ENCODE data around the gene CAPN5. TPM values are rescaled to one million over a fixed set of nuclear protein-coding genes. Genes with fewer than 3 reads are reported as not detected.

Gene CAPN5
- total RNA-seq, 2 donors from 2014 or later: 2.6 to 4.0 TPM

DNA sequence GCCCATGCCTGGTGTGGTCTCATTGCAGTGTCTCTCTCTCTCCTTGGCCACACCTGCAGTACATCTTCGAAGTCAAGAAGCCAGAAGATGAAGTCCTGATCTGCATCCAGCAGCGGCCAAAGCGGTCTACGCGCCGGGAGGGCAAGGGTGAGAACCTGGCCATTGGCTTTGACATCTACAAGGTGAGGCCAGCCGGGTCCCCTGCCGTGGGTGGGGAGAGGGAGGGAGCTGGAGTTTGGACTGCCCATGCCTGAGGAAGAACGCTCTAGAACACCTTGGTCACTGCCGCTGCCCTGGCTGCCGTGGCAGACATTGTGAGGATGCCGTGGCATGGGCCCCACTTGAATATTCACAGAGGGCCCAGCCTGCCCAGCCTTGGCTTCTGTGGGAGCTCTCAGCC is 52.2 kb downstream of the CAPN5 start:
- no peak overlapping the region for H3K4me3 ChIP-seq
- H3K4me1 ChIP-seq: no peaks in the 10 kb centered on the region
- no peaks in the 10 kb centered on the region for H3K9me3 ChIP-seq
- no peak for DNase-seq (ENCODE audit: low spot score)
- H3K27me3 ChIP-seq: no peaks in the 10 kb centered on the region
- no peak overlapping the region for H3K27ac ChIP-seq
- no peaks in the 10 kb centered on the region for H3K36me3 ChIP-seq
- TF ChIP-seq CTCF (IDR thresholded peaks at IDR 0.05): no peak

GRCh38 chr11:77119531-77119936 is 52.8 kb downstream of the CAPN5 start:
- Histone ChIP-seq H3K27me3 (no peaks in the 10 kb centered on the region), H3K27ac (no peak overlapping the region), H3K4me3 (no peak overlapping the region), H3K9me3 (no peaks in the 10 kb centered on the region), H3K4me1 (no peaks in the 10 kb centered on the region), H3K36me3 (no peaks in the 10 kb centered on the region)
- no peak for TF ChIP-seq CTCF (IDR thresholded peaks at IDR 0.05)
- DNase-seq (ENCODE audit: low spot score): no peak

- no peaks in the 10 kb centered on the region for H3K4me1 ChIP-seq
- TF ChIP-seq CTCF (IDR thresholded peaks at IDR 0.05): no peak
- DNase-seq (ENCODE audit: low spot score): no peak
- no peaks in the 10 kb centered on the region for H3K9me3 ChIP-seq
- no peaks in the 10 kb centered on the region for H3K36me3 ChIP-seq
- H3K4me3 ChIP-seq: no peak overlapping the region
- H3K27me3 ChIP-seq: no peaks in the 10 kb centered on the region
- H3K27ac ChIP-seq: no peak overlapping the region
These were observed 53.8 kb downstream of the CAPN5 start for GRCh38 chr11:77120571-77120970.

DNA sequence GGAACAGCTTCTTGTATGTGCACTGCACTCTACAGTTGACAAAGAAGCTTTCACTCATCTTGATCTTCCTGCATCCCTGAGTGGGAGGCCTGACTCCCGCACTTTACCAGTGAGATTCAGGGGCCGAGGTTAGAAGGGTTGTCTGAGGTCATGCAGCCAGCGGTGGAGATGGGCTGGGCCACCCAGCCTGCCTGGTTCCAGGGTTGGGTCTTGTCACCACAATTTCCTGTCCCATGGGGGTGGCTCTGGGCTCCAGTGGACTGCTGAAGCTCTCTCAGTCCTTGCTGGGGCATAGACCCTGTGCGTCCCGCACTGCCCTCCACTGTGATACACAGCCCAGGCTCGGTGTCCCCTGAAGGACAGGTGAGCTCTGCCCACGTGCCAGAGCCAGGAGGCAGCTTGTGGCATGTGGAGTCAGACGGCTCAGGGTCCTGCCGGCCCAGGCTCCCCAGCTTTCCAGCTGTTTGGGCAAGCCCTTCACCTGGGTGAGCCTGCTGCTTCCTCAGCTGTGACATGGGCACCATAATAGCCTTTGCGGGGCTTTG is 54.4 kb downstream of the CAPN5 start:
- no peak for DNase-seq (ENCODE audit: low spot score)
- no peaks in the 10 kb centered on the region for H3K27me3 ChIP-seq
- H3K9me3 ChIP-seq: no peaks in the 10 kb centered on the region
- no peak for TF ChIP-seq CTCF (IDR thresholded peaks at IDR 0.05)
- no peak overlapping the region for H3K4me3 ChIP-seq
- no peaks in the 10 kb centered on the region for H3K4me1 ChIP-seq
- no peaks in the 10 kb centered on the region for H3K36me3 ChIP-seq
- no peak overlapping the region for H3K27ac ChIP-seq

DNA sequence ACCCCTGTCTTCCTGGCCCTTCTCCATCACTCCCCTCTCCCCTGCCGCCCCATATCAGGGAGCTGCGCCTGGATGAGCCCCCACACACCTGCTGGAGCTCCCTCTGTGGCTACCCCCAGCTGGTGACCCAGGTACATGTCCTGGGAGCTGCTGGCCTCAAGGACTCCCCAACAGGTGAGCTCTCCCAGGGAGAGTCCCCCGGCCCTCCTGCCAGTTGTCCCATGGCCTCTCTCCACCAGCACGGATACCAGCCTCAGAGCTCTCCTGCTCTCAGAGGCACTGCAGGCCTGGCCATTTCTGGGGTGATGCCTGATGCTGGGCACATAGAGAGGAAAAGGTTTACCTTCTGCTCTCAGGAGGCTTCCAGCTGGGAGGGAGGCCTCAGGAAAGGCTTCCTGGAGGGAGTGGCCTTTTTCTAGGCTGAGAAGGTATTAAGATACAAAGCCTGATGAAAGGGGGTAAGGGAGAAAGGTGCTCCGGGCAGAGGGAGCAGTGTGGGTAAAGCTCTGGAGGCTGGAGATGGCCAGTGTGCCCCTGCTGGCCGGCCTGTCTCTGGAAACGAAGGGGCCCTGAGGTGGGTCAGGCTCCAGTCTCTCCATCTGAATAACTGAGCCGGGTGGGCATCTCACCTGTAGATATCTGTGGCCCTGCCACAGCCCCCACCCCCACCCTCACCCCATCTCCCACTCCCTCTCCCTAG is 55.3 kb downstream of the CAPN5 start:
- DNase-seq (ENCODE audit: low spot score): no peak
- Histone ChIP-seq H3K36me3 (no peaks in the 10 kb centered on the region), H3K27me3 (no peaks in the 10 kb centered on the region)

More for the DNA sequence above, 55.3 kb downstream of the CAPN5 start:
- no peak overlapping the region for H3K27ac ChIP-seq
- H3K9me3 ChIP-seq: no peaks in the 10 kb centered on the region
- peaks cover 0 to 4% of the 10 kb centered on the region in 2 donors for H3K4me1 ChIP-seq
- TF ChIP-seq CTCF (IDR thresholded peaks at IDR 0.05): no peak
- no peak overlapping the region for H3K4me3 ChIP-seq

All from right atrium auricular region (tissue), 2 donors.